WTC11 (cell line): Measurements from ENCODE around the gene BRME1. TPM values are rescaled to one million over a fixed set of nuclear protein-coding genes. Genes with fewer than 3 reads are reported as not detected.

ENCODE experiments used
- ATAC-seq: fragments of 200-7000 bp; cut with Tn5 transposase; 2 replicates; pipeline ENCODE4 v1.10.0; 2021; ENCODE audit warnings: mild to moderate bottlenecking, moderate library complexity
- CTCF ChIA-PET: fragments of 300-600 bp; sonication (Branson Sonifier 250); formaldehyde crosslinking; loops from one replicate; lab custom pipeline; 2021; ENCODE audit warnings: antibody characterized with exemption; lab: Charles Lee
- POLR2A ChIA-PET: fragments of 350-600 bp; sonication (Branson Sonifier 250); formaldehyde crosslinking; loops from one replicate; lab custom pipeline; 2021; ENCODE audit warnings: antibody characterized with exemption; lab: Charles Lee
- DNase-seq: peaks from one replicate; pipeline ENCODE4 v3.0.0; 2021; ENCODE audit warnings: low spot score
- H3K27ac Mint-ChIP-seq: 2 replicates; pipeline ENCODE4 v1.8.0; 2021; ENCODE audit warnings: mixed read lengths
- H3K27me3 Mint-ChIP-seq: 2 replicates; pipeline ENCODE4 v1.8.0; 2021; ENCODE audit warnings: low read depth, mild to moderate bottlenecking, moderate library complexity, mixed read lengths
- H3K36me3 Mint-ChIP-seq: 2 replicates; pipeline ENCODE4 v1.8.0; 2021; ENCODE audit warnings: mixed read lengths
- H3K4me1 Mint-ChIP-seq: 2 replicates; pipeline ENCODE4 v1.8.0; 2022; ENCODE audit warnings: mixed read lengths
- H3K4me3 Mint-ChIP-seq: 2 replicates; pipeline ENCODE4 v1.8.0; 2021; ENCODE audit warnings: mild to moderate bottlenecking, moderate library complexity, mixed read lengths
- H3K9me3 Mint-ChIP-seq: 2 replicates; pipeline ENCODE4 v1.8.0; 2021; ENCODE audit warnings: mixed read lengths
- AR ChIP-seq: fragments of 250-450 bp; sonication (Bioruptor Pico); IDR thresholded peaks from 2 replicates; pipeline ENCODE4 v1.9.0; 2021; ENCODE audit warnings: mild to moderate bottlenecking
- ARID4B ChIP-seq: sonication (generic); formaldehyde crosslinking; IDR thresholded peaks from 2 replicates; pipeline ENCODE4 v1.8.0; 2023; ENCODE audit warnings: missing genetic modification reagents, mild to moderate bottlenecking, borderline replicate concordance
- E2F1 ChIP-seq: sonication (generic); formaldehyde crosslinking; IDR thresholded peaks from 2 replicates; pipeline ENCODE4 v1.8.0; 2022; ENCODE audit warnings: mild to moderate bottlenecking, missing genetic modification reagents
- FOXJ3 ChIP-seq: sonication (generic); formaldehyde crosslinking; IDR thresholded peaks from 2 replicates; pipeline ENCODE4 v1.9.0; 2021; ENCODE audit warnings: missing genetic modification reagents, mild to moderate bottlenecking, borderline replicate concordance
- GABPB1 ChIP-seq: sonication (generic); formaldehyde crosslinking; IDR thresholded peaks from 2 replicates; pipeline ENCODE4 v1.8.1; 2023; ENCODE audit warnings: mild to moderate bottlenecking, missing genetic modification reagents
- HMGA2 ChIP-seq: fragments of 250-450 bp; sonication (Bioruptor Pico); IDR thresholded peaks from 2 replicates; pipeline ENCODE4 v1.4.0; 2021; ENCODE audit warnings: mild to moderate bottlenecking, moderate library complexity
- KAT7 ChIP-seq: sonication (generic); formaldehyde crosslinking; IDR thresholded peaks from 2 replicates; pipeline ENCODE4 v1.8.1; 2023; ENCODE audit warnings: missing genetic modification reagents, mild to moderate bottlenecking, borderline replicate concordance
- MAX ChIP-seq: sonication (generic); formaldehyde crosslinking; IDR thresholded peaks from 2 replicates; pipeline ENCODE4 v1.8.0; 2022; ENCODE audit warnings: mild to moderate bottlenecking, missing genetic modification reagents
- NFE2L1 ChIP-seq: sonication (generic); formaldehyde crosslinking; IDR thresholded peaks from 2 replicates; pipeline ENCODE4 v1.8.1; 2023; ENCODE audit warnings: missing genetic modification reagents
- NR1H2 ChIP-seq: sonication (generic); formaldehyde crosslinking; IDR thresholded peaks from 2 replicates; pipeline ENCODE4 v1.9.0; 2021; ENCODE audit warnings: mild to moderate bottlenecking, moderate library complexity, missing genetic modification reagents
- OVOL2 ChIP-seq: fragments of 250-450 bp; sonication (Bioruptor Pico); IDR thresholded peaks from 2 replicates; pipeline ENCODE4 v1.9.0; 2021; ENCODE audit warnings: mild to moderate bottlenecking, borderline replicate concordance
- PRDM15 ChIP-seq: sonication (generic); formaldehyde crosslinking; IDR thresholded peaks from 2 replicates; pipeline ENCODE4 v1.8.0; 2022; ENCODE audit warnings: missing genetic modification reagents
- USF1 ChIP-seq: sonication (generic); formaldehyde crosslinking; IDR thresholded peaks from 2 replicates; pipeline ENCODE4 v1.8.0; 2022; ENCODE audit warnings: mild to moderate bottlenecking, missing genetic modification reagents
- ZNF138 ChIP-seq: sonication (generic); formaldehyde crosslinking; conservative IDR thresholded peaks from 2 replicates; pipeline ENCODE4 v1.8.1; 2022; ENCODE audit warnings: mild to moderate bottlenecking, moderate library complexity, missing genetic modification reagents
- ZSCAN18 ChIP-seq: fragments of 250-450 bp; sonication (Bioruptor Pico); IDR thresholded peaks from 2 replicates; pipeline ENCODE4 v2.1.2; 2022; ENCODE audit warnings: mild to moderate bottlenecking, moderate library complexity
- total RNA-seq: library from RNA; stranded (reverse); gene quantifications from 3 replicates; pipeline ENCODE4 v1.2.3, GENCODE V29; 2021

Gene BRME1
- total RNA-seq, 1 experiment from 2014 or later, result 5.0 TPM

- no peak for DNase-seq
- ATAC-seq, result no peak
- no peak overlapping the region for H3K27ac Mint-ChIP-seq
- CTCF ChIA-PET, result interaction anchor here (1.1 to 2.4 kb wide), 3 partner anchors 9 to 188 kb away, joined by 3 to 16 read pairs (median 6); a partner anchor contains a TSS
- H3K4me1 Mint-ChIP-seq, result peaks cover 12% of the 10 kb centered on the region
- H3K9me3 Mint-ChIP-seq, result no peaks in the 10 kb centered on the region
- H3K4me3 Mint-ChIP-seq, result no peak overlapping the region
- no peaks in the 10 kb centered on the region for H3K36me3 Mint-ChIP-seq
- H3K27me3 Mint-ChIP-seq, result peaks cover 100% of the 10 kb centered on the region
- no peak for TF ChIP-seq AR
- no peak for TF ChIP-seq PRDM15 (CRISPR knock-in tag)
- no peak for TF ChIP-seq MAX (CRISPR knock-in tag)
- no peak for TF ChIP-seq E2F1 (CRISPR knock-in tag)
- no peak for TF ChIP-seq ZSCAN18
- TF ChIP-seq KAT7 (CRISPR knock-in tag), result no peak
- no peak for TF ChIP-seq GABPB1
- TF ChIP-seq NFE2L1, result no peak
- no peak for TF ChIP-seq NR1H2 (CRISPR knock-in tag)
- no peak for TF ChIP-seq FOXJ3 (CRISPR knock-in tag)
- POLR2A ChIA-PET, result no interaction called here
Observed at GRCh38 chr19:13870873-13871272, 35.0 kb downstream of the BRME1 start.

- no peak for ATAC-seq
- CTCF ChIA-PET, result no interaction called here
Observed at GRCh38 chr19:13869281-13869680, 36.6 kb downstream of the BRME1 start.

More at GRCh38 chr19:13869281-13869680, 36.6 kb downstream of the BRME1 start:
- POLR2A ChIA-PET, result no interaction called here
- no peak for DNase-seq
- H3K27ac Mint-ChIP-seq, result no peak overlapping the region
- no peaks in the 10 kb centered on the region for H3K36me3 Mint-ChIP-seq
- H3K4me3 Mint-ChIP-seq, result no peak overlapping the region
- H3K9me3 Mint-ChIP-seq, result no peaks in the 10 kb centered on the region
- peaks cover 90% of the 10 kb centered on the region for H3K27me3 Mint-ChIP-seq
- TF ChIP-seq ARID4B (CRISPR knock-in tag) (no peak), HMGA2 (CRISPR knock-in tag) (no peak), USF1 (CRISPR knock-in tag) (no peak), ZNF138 (CRISPR knock-in tag) (no peak), OVOL2 (CRISPR knock-in tag) (no peak)
- peaks cover 12% of the 10 kb centered on the region for H3K4me1 Mint-ChIP-seq
